Endodermal cell (in vitro differentiated cells): ENCODE results near the gene NUP210. TPM values are rescaled to one million over a fixed set of nuclear protein-coding genes. Genes with fewer than 3 reads are reported as not detected.
"Not testable (repeated sequence)": the region's sequence is repeated elsewhere in the genome, so short reads cannot be mapped to it uniquely, and the experiment has no call there.

Experiments
- DNase-seq: peaks from one replicate; pipeline ENCODE4 v3.0.0-alpha.2; 2017
- H3K27ac ChIP-seq: 2 replicates; pipeline ENCODE4 v1.5.1; 2013; ENCODE audit warnings: mild to moderate bottlenecking, low read depth, low read length, moderate library complexity
- H3K27me3 ChIP-seq: 2 replicates; pipeline ENCODE4 v1.6.1; 2013; ENCODE audit warnings: mild to moderate bottlenecking, low read length, moderate library complexity; ENCODE audit not compliant: insufficient read depth, control insufficient read depth, poor library complexity, severe bottlenecking
- H3K36me3 ChIP-seq: 2 replicates; pipeline ENCODE4 v1.7.0; 2013; ENCODE audit warnings: mild to moderate bottlenecking, low read length, moderate library complexity; ENCODE audit not compliant: control insufficient read depth, insufficient read depth
- H3K4me1 ChIP-seq: one replicate; pipeline ENCODE4 v1.7.0; 2013; ENCODE audit warnings: low read length; ENCODE audit not compliant: control insufficient read depth, insufficient read depth
- H3K4me3 ChIP-seq: 2 replicates; pipeline ENCODE4 v1.5.1; 2013; ENCODE audit warnings: mild to moderate bottlenecking, low read length, moderate library complexity
- H3K9ac ChIP-seq: 2 replicates; pipeline ENCODE4 v1.6.1; 2013; ENCODE audit warnings: mild to moderate bottlenecking, low read length, moderate library complexity; ENCODE audit not compliant: poor library complexity, severe bottlenecking; ENCODE audit errors: extremely low read depth
- H3K9me3 ChIP-seq: 2 replicates; pipeline ENCODE4 v1.6.1; 2013; ENCODE audit warnings: mild to moderate bottlenecking, low read length, moderate library complexity; ENCODE audit not compliant: control insufficient read depth
- H3K27ac Mint-ChIP-seq: 2 replicates; pipeline ENCODE4 v1.8.0; 2020; ENCODE audit warnings: mixed read lengths
- H3K27me3 Mint-ChIP-seq: 2 replicates; pipeline ENCODE4 v1.8.0; 2021; ENCODE audit warnings: mild to moderate bottlenecking, mixed read lengths; ENCODE audit not compliant: insufficient read depth
- H3K36me3 Mint-ChIP-seq: 2 replicates; pipeline ENCODE4 v1.8.0; 2020; ENCODE audit warnings: low read depth, mixed read lengths
- H3K4me1 Mint-ChIP-seq: 2 replicates; pipeline ENCODE4 v1.8.0; 2020; ENCODE audit warnings: mixed read lengths
- H3K4me3 Mint-ChIP-seq: 2 replicates; pipeline ENCODE4 v1.8.0; 2020; ENCODE audit warnings: mild to moderate bottlenecking, moderate library complexity, mixed read lengths
- H3K9me3 Mint-ChIP-seq: 2 replicates; pipeline ENCODE4 v1.8.0; 2020; ENCODE audit warnings: mild to moderate bottlenecking, mixed read lengths
- CTCF ChIP-seq: fragments of 200-600 bp; sonication (generic); conservative IDR thresholded peaks from 2 replicates; pipeline ENCODE4 v1.5.0; 2021; ENCODE audit warnings: antibody characterized with exemption, mild to moderate bottlenecking
- WGBS, 2 experiments: methylation state at CpG; one replicate each; pipeline versions ENCODE4 v1.1.5 to v1.1.7; 2013; ENCODE audit warnings: missing lambda C conversion rate in 2 of 2, mixed read lengths in 1 of 2; ENCODE audit not compliant: insufficient coverage in 1 of 2, insufficient read length in 1 of 2; 5-methylcytosine and 5-hydroxymethylcytosine counted together
- total RNA-seq, 2 donors: library from RNA; stranded (reverse); fragmentation: NEBNext Ultra II Directional in 1 of 2; extraction: Animal tissue kit (Norgen Biotek cat#: 25700) in 1 of 2; gene quantifications; 2 replicates in 1 of 2; 3 replicates in 1 of 2; pipeline ENCODE4 v1.2.1, GENCODE V29; 2021

NUP210 gene
- total RNA-seq, 2 donors from 2014 or later: 43.0 to 62.3 TPM

- 63 to 65% methylated on average over 9 to 12 of the region's 12 CpGs for WGBS, 2 experiments
- H3K36me3 Mint-ChIP-seq: no peaks in the 10 kb centered on the region
- peak; percentile 65 for DNase-seq
- no peaks in the 10 kb centered on the region for H3K36me3 ChIP-seq
- no peaks in the 10 kb centered on the region for H3K27me3 Mint-ChIP-seq
- no peak overlapping the region for H3K9ac ChIP-seq
- H3K4me1 ChIP-seq: no peaks in the 10 kb centered on the region
- peak overlapping the region; percentile 62 for H3K4me3 Mint-ChIP-seq
- no peaks in the 10 kb centered on the region for H3K9me3 ChIP-seq
- peaks cover 5% of the 10 kb centered on the region for H3K4me1 Mint-ChIP-seq
- peak overlapping the region; percentile 82 for H3K4me3 ChIP-seq
- no peaks in the 10 kb centered on the region for H3K27me3 ChIP-seq
- peak; percentile 76 for TF ChIP-seq CTCF
- H3K9me3 Mint-ChIP-seq: no peaks in the 10 kb centered on the region
- H3K27ac Mint-ChIP-seq: peak overlapping the region; percentile 94
- H3K27ac ChIP-seq: peak overlapping the region; percentile 24
These were observed 32.6 kb upstream of the NUP210 start for GRCh38 chr3:13452490-13453335.

- H3K4me1 Mint-ChIP-seq: peaks cover 5% of the 10 kb centered on the region
- Histone ChIP-seq H3K27ac (no peak overlapping the region), H3K36me3 (no peaks in the 10 kb centered on the region), H3K4me1 (no peaks in the 10 kb centered on the region), H3K9me3 (no peaks in the 10 kb centered on the region), H3K9ac (peak overlapping the region; percentile 39), H3K4me3 (peak overlapping the region; percentile 82), H3K27me3 (no peaks in the 10 kb centered on the region)
- peak overlapping the region; percentile 94 for H3K27ac Mint-ChIP-seq
- peaks cover 2% of the 10 kb centered on the region for H3K9me3 Mint-ChIP-seq
- H3K4me3 Mint-ChIP-seq: peak overlapping the region; percentile 62
- WGBS, 2 experiments: 40 to 51% methylated on average over 4 to 7 of the region's 7 CpGs
- no peaks in the 10 kb centered on the region for H3K27me3 Mint-ChIP-seq
- peaks cover 5% of the 10 kb centered on the region for H3K36me3 Mint-ChIP-seq
- no peak for TF ChIP-seq CTCF
- no peak for DNase-seq
These were observed 31.2 kb upstream of the NUP210 start for GRCh38 chr3:13451301-13451673.

- H3K27me3 ChIP-seq, H3K9ac ChIP-seq, H3K27ac ChIP-seq, H3K9me3 Mint-ChIP-seq, H3K4me3 ChIP-seq, H3K4me3 Mint-ChIP-seq, H3K27me3 Mint-ChIP-seq, DNase-seq, H3K4me1 Mint-ChIP-seq, H3K36me3 ChIP-seq, H3K27ac Mint-ChIP-seq, H3K4me1 ChIP-seq, H3K9me3 ChIP-seq: not testable (repeated sequence)
- H3K36me3 Mint-ChIP-seq: peaks cover 13% of the 10 kb centered on the region
- WGBS, 2 experiments: 56 to 93% methylated on average over 1 to 2 of the region's 2 CpGs
These were observed 22.8 kb upstream of the NUP210 start for GRCh38 chr3:13442882-13443281.
